Thoracic aorta (tissue), 2 donors: ENCODE measurements around the gene OSCAR. TPM values are rescaled to one million over a fixed set of nuclear protein-coding genes. Genes with fewer than 3 reads are reported as not detected.

ENCODE experiments used
- ATAC-seq: fragments of 150-250 bp; one replicate; pipeline ENCODE4 v1.8.0; 2017; ENCODE audit warnings: low read depth; ENCODE audit not compliant: insufficient number of reproducible peaks, low FRiP score
- DNase-seq: peaks from one replicate; pipeline ENCODE4 v3.0.0-alpha.2; 2020; ENCODE audit warnings: low spot score
- H3K27ac ChIP-seq, 2 donors: fragments of 200-600 bp; sonication (generic); 1 replicate in 1 of 2; 2 replicates in 1 of 2; pipeline ENCODE4 v1.5.1; 2016; ENCODE audit warnings: mild to moderate bottlenecking in 2 of 2, moderate library complexity in 2 of 2
- H3K27me3 ChIP-seq: fragments of 200-600 bp; sonication (generic); replicated peaks from 2 replicates; pipeline ENCODE4 v1.6.0; 2016; ENCODE audit warnings: mild to moderate bottlenecking; ENCODE audit not compliant: insufficient read depth
- H3K36me3 ChIP-seq: fragments of 200-600 bp; sonication (generic); one replicate; pipeline ENCODE4 v1.5.1; 2016
- H3K4me1 ChIP-seq, 2 donors: fragments of 200-600 bp; sonication (generic); 1 replicate in 1 of 2; 2 replicates in 1 of 2; pipeline versions ENCODE4 v1.5.1 to v1.6.0; 2016; ENCODE audit warnings: low read depth in 2 of 2, mild to moderate bottlenecking in 1 of 2; ENCODE audit not compliant: control insufficient read depth in 1 of 2
- H3K4me3 ChIP-seq: fragments of 200-600 bp; sonication (generic); 2 replicates; pipeline ENCODE4 v1.5.1; 2016; ENCODE audit warnings: mild to moderate bottlenecking
- H3K9me3 ChIP-seq: fragments of 200-600 bp; sonication (generic); 2 replicates; pipeline ENCODE4 v1.5.1; 2016
- total RNA-seq, 2 donors: library from RNA; depleted of rRNA; stranded (reverse); fragments of >200 nt; gene quantifications; one replicate each; pipeline versions ENCODE4 v1.1.0 to v1.2.3, GENCODE V29; 2016
- TF ChIP-seq, protein P1 (sequence below): fragments of 200-600 bp; sonication (generic); IDR thresholded peaks from one replicate; pipeline ENCODE4 v1.5.1; 2019; ENCODE audit warnings: antibody characterized with exemption

The OSCAR gene
- total RNA-seq, 2 donors from 2014 or later, result 4.6 to 8.0 TPM

DNA sequence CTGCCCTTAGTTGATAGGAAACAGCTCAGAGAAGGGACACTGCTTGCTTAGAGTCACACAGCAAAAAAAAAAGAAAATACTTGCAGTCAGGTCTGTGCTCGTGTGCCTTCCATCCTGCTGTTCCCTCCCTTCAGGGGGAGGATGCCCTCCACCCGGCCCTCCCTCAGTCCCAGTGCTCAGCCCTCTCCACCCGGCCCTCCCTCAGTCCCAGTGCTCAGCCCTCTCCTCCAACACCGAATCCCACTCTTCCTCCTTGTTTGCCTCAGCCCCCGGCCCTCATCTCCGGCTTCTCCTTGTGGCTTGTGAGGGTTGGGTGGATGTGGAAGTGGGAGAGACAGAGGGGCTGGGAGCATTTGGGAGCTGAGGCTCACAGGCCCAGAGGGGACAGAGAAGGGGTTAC is 9.0 kb upstream of the OSCAR start:
- no peaks in the 10 kb centered on the region for H3K9me3 ChIP-seq
- ATAC-seq (no peak), DNase-seq (no peak)
- H3K36me3 ChIP-seq, result peaks cover 43% of the 10 kb centered on the region
- peaks cover 9 to 10% of the 10 kb centered on the region in 2 donors for H3K4me1 ChIP-seq
- H3K27ac ChIP-seq, result no peak overlapping the region
- TF ChIP-seq, protein P1, sequence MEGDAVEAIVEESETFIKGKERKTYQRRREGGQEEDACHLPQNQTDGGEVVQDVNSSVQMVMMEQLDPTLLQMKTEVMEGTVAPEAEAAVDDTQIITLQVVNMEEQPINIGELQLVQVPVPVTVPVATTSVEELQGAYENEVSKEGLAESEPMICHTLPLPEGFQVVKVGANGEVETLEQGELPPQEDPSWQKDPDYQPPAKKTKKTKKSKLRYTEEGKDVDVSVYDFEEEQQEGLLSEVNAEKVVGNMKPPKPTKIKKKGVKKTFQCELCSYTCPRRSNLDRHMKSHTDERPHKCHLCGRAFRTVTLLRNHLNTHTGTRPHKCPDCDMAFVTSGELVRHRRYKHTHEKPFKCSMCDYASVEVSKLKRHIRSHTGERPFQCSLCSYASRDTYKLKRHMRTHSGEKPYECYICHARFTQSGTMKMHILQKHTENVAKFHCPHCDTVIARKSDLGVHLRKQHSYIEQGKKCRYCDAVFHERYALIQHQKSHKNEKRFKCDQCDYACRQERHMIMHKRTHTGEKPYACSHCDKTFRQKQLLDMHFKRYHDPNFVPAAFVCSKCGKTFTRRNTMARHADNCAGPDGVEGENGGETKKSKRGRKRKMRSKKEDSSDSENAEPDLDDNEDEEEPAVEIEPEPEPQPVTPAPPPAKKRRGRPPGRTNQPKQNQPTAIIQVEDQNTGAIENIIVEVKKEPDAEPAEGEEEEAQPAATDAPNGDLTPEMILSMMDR, result no peak
- no peak overlapping the region for H3K4me3 ChIP-seq
- H3K27me3 ChIP-seq, result no peaks in the 10 kb centered on the region

DNA sequence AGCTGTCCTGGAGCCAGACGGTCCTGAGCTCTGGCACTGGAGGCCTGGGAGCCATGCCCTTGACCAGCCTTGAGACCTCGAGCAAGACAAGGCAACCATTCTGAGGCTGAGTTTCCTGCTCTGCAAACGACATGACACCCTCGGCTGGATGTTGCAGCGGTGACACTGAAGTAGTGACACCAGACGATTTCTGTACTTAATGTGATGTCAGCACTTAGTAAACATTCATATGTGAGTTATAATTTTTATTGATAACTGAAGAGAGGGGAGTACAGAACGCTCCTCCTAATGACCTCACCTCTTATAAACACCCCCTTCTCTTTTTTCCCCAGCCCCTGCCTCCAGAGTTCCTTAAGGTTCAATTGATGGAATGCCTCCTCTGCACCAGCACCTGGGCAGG is 7.9 kb upstream of the OSCAR start:
- DNase-seq (no peak), ATAC-seq (no peak)
- Histone ChIP-seq H3K27me3 (no peaks in the 10 kb centered on the region), H3K9me3 (no peaks in the 10 kb centered on the region), H3K27ac (no peak overlapping the region), H3K36me3 (peaks cover 43% of the 10 kb centered on the region), H3K4me3 (no peak overlapping the region), H3K4me1 (peaks cover 4 to 9% of the 10 kb centered on the region in 2 donors)
- TF ChIP-seq, protein P1, result no peak

DNA sequence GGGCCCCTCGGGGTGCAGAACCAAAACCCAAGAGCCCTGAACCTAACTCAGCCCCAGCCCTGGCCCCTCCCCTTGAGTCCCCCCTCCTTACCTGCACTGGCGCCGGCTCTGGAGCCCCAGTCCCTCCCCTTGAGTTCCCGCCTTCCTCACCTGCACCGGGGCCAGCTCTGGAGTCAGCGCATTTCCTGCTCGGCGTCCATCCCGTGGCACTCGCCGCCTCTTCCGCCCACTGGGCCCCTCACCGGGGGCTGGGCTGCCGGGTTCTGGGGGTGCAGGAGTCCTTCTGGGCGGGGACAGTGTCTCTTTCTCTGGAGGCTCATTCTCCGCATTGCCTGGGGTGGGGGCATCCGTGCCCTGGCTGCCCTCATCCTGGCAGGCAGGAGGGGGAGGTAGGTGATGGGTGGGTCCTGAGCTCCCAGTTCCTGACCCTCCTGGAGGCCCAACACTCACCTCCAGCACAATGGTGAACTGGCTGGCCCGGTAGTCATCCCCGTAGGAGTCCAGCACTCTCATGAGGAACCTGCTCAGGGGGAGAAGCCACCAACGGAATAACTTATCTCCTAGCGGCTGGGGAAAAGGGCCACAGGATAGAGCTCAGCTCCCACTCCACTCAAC is 7.4 kb upstream of the OSCAR start:
- Histone ChIP-seq H3K9me3 (no peaks in the 10 kb centered on the region), H3K36me3 (peaks cover 43% of the 10 kb centered on the region), H3K27ac (no peak overlapping the region), H3K4me3 (no peak overlapping the region), H3K4me1 (peaks cover 7 to 13% of the 10 kb centered on the region in 2 donors), H3K27me3 (no peaks in the 10 kb centered on the region)
- TF ChIP-seq, protein P1, result no peak
- DNase-seq (no peak), ATAC-seq (no peak)

GRCh38 chr19:54106716-54107115 is 6.1 kb upstream of the OSCAR start:
- peaks cover 7 to 13% of the 10 kb centered on the region in 2 donors for H3K4me1 ChIP-seq
- peaks cover 43% of the 10 kb centered on the region for H3K36me3 ChIP-seq
- H3K27me3 ChIP-seq, result no peaks in the 10 kb centered on the region
- DNase-seq (no peak), ATAC-seq (no peak)
- no peaks in the 10 kb centered on the region for H3K9me3 ChIP-seq
- no peak overlapping the region for H3K27ac ChIP-seq
- TF ChIP-seq, protein P1, result no peak
- H3K4me3 ChIP-seq, result no peak overlapping the region

DNA sequence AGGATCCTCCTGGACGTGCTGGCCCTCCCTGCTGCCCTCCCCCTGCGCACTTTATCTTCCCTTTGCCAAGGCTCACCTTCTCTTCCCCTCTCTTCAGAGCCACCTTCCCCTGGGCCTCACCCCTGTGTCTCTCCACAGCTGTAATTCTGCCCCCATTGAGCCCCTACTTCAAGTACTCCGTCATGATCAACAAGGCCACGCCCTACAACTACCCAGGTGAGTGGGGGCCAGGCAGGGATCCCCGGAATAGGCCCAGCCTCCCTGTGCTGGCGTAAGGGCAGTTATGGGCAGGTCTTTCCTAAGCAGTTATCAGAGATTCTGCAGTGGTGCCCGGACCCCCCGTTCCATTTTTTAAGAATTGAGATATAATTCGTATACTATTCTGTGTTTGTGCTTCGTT is 5.2 kb upstream of the OSCAR start:
- Histone ChIP-seq H3K36me3 (peaks cover 40% of the 10 kb centered on the region), H3K4me3 (no peak overlapping the region), H3K27ac (no peak overlapping the region), H3K9me3 (no peaks in the 10 kb centered on the region), H3K4me1 (peaks cover 7 to 13% of the 10 kb centered on the region in 2 donors), H3K27me3 (no peaks in the 10 kb centered on the region)
- ATAC-seq (no peak), DNase-seq (no peak)
- TF ChIP-seq, protein P1, result no peak
